Osteoblast (primary cell): ENCODE measurements around the gene ARHGAP10. TPM values are rescaled to one million over a fixed set of nuclear protein-coding genes. Genes with fewer than 3 reads are reported as not detected.
A peak's percentile ranks its signal among the peaks of the same experiment; 100 is the strongest.

Source experiments
- DNase-seq: peaks from one replicate; pipeline ENCODE4 v3.0.0; 2011; ENCODE audit warnings: low spot score, mixed read lengths; ENCODE audit not compliant: insufficient read length; ENCODE audit errors: missing footprints
- H2AFZ ChIP-seq: 2 replicates; pipeline ENCODE4 v1.6.0; 2011; ENCODE audit warnings: mild to moderate bottlenecking, low read length
- H3K27ac ChIP-seq: 2 replicates; pipeline ENCODE4 v1.5.1; 2011; ENCODE audit warnings: mild to moderate bottlenecking, low read depth, low read length, moderate library complexity
- H3K27me3 ChIP-seq: 2 replicates; pipeline ENCODE4 v1.6.0; 2012; ENCODE audit warnings: mild to moderate bottlenecking, control low read depth, inconsistent platforms, low read length, moderate library complexity; ENCODE audit not compliant: insufficient read depth
- H3K36me3 ChIP-seq: 2 replicates; pipeline ENCODE4 v1.5.1; 2011; ENCODE audit warnings: mild to moderate bottlenecking, low read length, control low read depth, moderate library complexity; ENCODE audit not compliant: insufficient read depth
- H3K4me1 ChIP-seq: 2 replicates; pipeline ENCODE4 v1.5.1; 2011; ENCODE audit warnings: mild to moderate bottlenecking, low read length, control low read depth, moderate library complexity; ENCODE audit not compliant: insufficient read depth
- H3K4me2 ChIP-seq: 2 replicates; pipeline ENCODE4 v1.6.0; 2011; ENCODE audit warnings: mild to moderate bottlenecking, low read length; ENCODE audit not compliant: insufficient read depth
- H3K4me3 ChIP-seq: fragments of 200-600 bp; sonication (generic); 3 replicates; pipeline ENCODE4 v1.5.1; 2012; ENCODE audit warnings: mild to moderate bottlenecking, low read length, inconsistent platforms; ENCODE audit not compliant: insufficient read depth
- H3K79me2 ChIP-seq: 2 replicates; pipeline ENCODE4 v1.6.0; 2012; ENCODE audit warnings: mild to moderate bottlenecking, low read length, control low read depth, inconsistent platforms; ENCODE audit not compliant: insufficient read depth
- H3K9me3 ChIP-seq: 2 replicates; pipeline ENCODE4 v1.5.1; 2011; ENCODE audit warnings: low read depth, low read length, control low read depth
- H4K20me1 ChIP-seq: 2 replicates; pipeline ENCODE4 v1.6.0; 2012; ENCODE audit warnings: mild to moderate bottlenecking, low read length, control low read depth; ENCODE audit not compliant: insufficient read depth
- CTCF ChIP-seq: IDR thresholded peaks from 2 replicates; pipeline ENCODE4 v1.5.1; 2011; ENCODE audit warnings: mild to moderate bottlenecking, low read depth, low read length, moderate library complexity; ENCODE audit errors: extremely low read depth
- total RNA-seq: library from RNA; depleted of rRNA; stranded (reverse); fragments of >200 nt; gene quantifications from 2 replicates; pipeline ENCODE4 v1.2.3, GENCODE V29; 2012

Gene ARHGAP10
- total RNA-seq, 1 donor, result 31.5 TPM

- Histone ChIP-seq H3K36me3 (no peaks in the 10 kb centered on the region), H3K79me2 (peaks cover 73% of the 10 kb centered on the region), H4K20me1 (peaks cover 15% of the 10 kb centered on the region), H3K4me1 (peaks cover 8% of the 10 kb centered on the region), H3K4me3 (no peak overlapping the region), H3K27ac (no peak overlapping the region), H3K27me3 (no peaks in the 10 kb centered on the region), H3K9me3 (no peaks in the 10 kb centered on the region), H3K4me2 (peak overlapping the region; percentile 19), H2AFZ (no peak overlapping the region)
- peak; percentile 75 for DNase-seq
- no peak for TF ChIP-seq CTCF
Observed at GRCh38 chr4:147808447-147808846, 76.6 kb downstream of the ARHGAP10 start.

- H3K79me2 ChIP-seq, result peaks cover 67% of the 10 kb centered on the region
- H3K27ac ChIP-seq, result no peak overlapping the region
- no peak for TF ChIP-seq CTCF
- no peak overlapping the region for H3K4me3 ChIP-seq
- no peak overlapping the region for H3K4me2 ChIP-seq
- no peaks in the 10 kb centered on the region for H3K9me3 ChIP-seq
- no peaks in the 10 kb centered on the region for H3K27me3 ChIP-seq
- peaks cover 8% of the 10 kb centered on the region for H3K4me1 ChIP-seq
- H3K36me3 ChIP-seq, result no peaks in the 10 kb centered on the region
- peaks cover 13% of the 10 kb centered on the region for H4K20me1 ChIP-seq
- H2AFZ ChIP-seq, result no peak overlapping the region
- DNase-seq, result no peak
Observed at GRCh38 chr4:147809211-147809610, 77.3 kb downstream of the ARHGAP10 start.

DNA sequence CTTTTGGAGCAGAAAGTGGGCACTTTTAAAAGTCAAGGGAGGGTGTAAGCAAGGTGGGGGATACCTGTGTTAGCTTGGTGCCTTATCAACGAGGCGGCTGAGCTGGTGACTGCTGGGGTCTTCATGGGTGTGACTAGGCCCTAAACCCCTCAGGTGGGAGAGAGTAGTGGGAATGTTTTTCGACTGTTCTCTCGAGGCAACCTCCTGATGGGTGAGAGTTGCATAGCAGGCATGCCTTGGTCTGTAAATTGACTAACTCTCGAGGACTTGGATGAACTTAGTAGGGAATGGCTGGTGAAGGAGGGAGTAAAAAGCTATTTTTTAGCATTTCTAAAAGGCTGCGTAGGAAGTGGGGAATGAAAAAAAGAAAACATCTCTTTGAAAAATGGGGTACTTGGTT, 80.0 kb downstream of the ARHGAP10 start:
- Histone ChIP-seq H3K4me3 (no peak overlapping the region), H3K27me3 (no peaks in the 10 kb centered on the region), H4K20me1 (peaks cover 11% of the 10 kb centered on the region), H3K79me2 (peaks cover 72% of the 10 kb centered on the region), H3K27ac (no peak overlapping the region), H3K9me3 (no peaks in the 10 kb centered on the region), H3K4me1 (peaks cover 8% of the 10 kb centered on the region), H2AFZ (no peak overlapping the region), H3K36me3 (no peaks in the 10 kb centered on the region), H3K4me2 (no peak overlapping the region)
- DNase-seq, result no peak
- TF ChIP-seq CTCF, result no peak

- H3K4me3 ChIP-seq, result no peak overlapping the region
- no peaks in the 10 kb centered on the region for H3K9me3 ChIP-seq
- H2AFZ ChIP-seq, result no peak overlapping the region
- H3K36me3 ChIP-seq, result no peaks in the 10 kb centered on the region
- H3K27ac ChIP-seq, result no peak overlapping the region
- DNase-seq, result no peak
- H3K27me3 ChIP-seq, result no peaks in the 10 kb centered on the region
- peaks cover 11% of the 10 kb centered on the region for H4K20me1 ChIP-seq
- H3K4me2 ChIP-seq, result no peak overlapping the region
- H3K79me2 ChIP-seq, result peaks cover 75% of the 10 kb centered on the region
- H3K4me1 ChIP-seq, result peaks cover 5% of the 10 kb centered on the region
- TF ChIP-seq CTCF, result no peak
Observed at GRCh38 chr4:147813109-147813773, 81.4 kb downstream of the ARHGAP10 start.
